ENCODE data around the gene VSTM2L.

DNA sequence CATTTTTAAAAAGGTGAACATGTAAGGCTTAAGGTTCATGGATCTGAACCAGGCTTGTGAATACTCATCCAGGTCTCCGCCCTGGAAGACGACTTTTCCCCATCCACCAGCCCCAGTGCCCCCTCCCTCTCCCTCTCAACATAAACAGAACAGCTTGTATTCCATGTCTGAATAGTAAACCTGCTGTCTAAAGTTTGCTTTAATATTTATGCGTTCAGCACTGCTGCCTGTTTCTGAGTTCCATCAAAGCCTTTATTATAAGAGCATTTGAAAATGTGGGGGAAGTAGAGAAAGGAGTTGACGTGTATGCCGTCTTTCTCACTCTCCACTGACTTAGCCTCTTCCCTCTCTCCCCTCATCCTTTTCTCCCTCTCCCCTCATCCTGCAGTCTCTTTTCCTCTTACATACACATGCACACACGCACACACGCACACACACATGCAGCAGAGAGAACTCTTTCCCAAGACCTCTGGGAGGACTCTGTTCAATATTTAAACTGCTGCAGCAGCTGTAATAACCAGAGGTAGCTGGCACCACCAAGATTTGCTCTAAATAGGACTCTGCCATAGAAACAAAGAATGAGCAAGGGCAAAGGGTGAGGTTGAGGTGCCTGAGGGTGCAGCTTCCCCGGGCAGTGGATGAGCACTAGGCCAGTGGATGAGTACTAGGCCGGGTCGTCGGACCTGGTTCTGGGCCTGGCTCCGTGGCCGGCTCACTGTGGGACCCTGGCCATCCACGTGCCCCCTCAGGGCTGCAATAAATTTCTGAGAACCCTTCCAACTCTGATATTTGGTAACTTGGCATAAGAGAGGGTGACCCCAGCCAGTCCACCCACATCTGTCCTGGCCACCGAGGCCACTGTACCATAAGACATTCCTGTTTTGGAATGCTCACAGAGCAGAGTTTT, 35.4 kb upstream of the VSTM2L start:
- TF ChIP-seq, protein P1, sequence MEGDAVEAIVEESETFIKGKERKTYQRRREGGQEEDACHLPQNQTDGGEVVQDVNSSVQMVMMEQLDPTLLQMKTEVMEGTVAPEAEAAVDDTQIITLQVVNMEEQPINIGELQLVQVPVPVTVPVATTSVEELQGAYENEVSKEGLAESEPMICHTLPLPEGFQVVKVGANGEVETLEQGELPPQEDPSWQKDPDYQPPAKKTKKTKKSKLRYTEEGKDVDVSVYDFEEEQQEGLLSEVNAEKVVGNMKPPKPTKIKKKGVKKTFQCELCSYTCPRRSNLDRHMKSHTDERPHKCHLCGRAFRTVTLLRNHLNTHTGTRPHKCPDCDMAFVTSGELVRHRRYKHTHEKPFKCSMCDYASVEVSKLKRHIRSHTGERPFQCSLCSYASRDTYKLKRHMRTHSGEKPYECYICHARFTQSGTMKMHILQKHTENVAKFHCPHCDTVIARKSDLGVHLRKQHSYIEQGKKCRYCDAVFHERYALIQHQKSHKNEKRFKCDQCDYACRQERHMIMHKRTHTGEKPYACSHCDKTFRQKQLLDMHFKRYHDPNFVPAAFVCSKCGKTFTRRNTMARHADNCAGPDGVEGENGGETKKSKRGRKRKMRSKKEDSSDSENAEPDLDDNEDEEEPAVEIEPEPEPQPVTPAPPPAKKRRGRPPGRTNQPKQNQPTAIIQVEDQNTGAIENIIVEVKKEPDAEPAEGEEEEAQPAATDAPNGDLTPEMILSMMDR (IDR thresholded peaks at IDR 0.05; ENCODE audit: extremely low read depth in 1 of 2, insufficient read depth in 1 of 2, low read depth in 1 of 2, low read length in 2 of 2) = no peak
- no peak for TF ChIP-seq POLR2A (IDR thresholded peaks at IDR 0.05; ENCODE audit: low read depth, low read length)
- TF ChIP-seq EZH2 (IDR thresholded peaks at IDR 0.05; ENCODE audit: borderline replicate concordance, low read depth, low read length, severe bottlenecking) = no peak
- TF ChIP-seq, protein P2, sequence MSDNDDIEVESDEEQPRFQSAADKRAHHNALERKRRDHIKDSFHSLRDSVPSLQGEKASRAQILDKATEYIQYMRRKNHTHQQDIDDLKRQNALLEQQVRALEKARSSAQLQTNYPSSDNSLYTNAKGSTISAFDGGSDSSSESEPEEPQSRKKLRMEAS (IDR thresholded peaks at IDR 0.05; ENCODE audit: insufficient read depth, insufficient read length) = no peak
- no peak for TF ChIP-seq POLR2AphosphoS5 (IDR thresholded peaks at IDR 0.05; ENCODE audit: insufficient read depth, low read depth, low read length)
